IMR-90 (cell line): Measurements from ENCODE around the gene CPEB2.

ENCODE experiments used
- BHLHE40 ChIP-seq: fragments of 150-350 bp; IDR thresholded peaks from 2 replicates; pipeline ENCODE4 v1.6.1; 2016; ENCODE audit warnings: mild to moderate bottlenecking, low read depth, low read length
- CEBPB ChIP-seq: IDR thresholded peaks from 2 replicates; pipeline ENCODE4 v1.6.1; 2012; ENCODE audit warnings: low read depth, low read length, improper control_type of control experiment
- MXI1 ChIP-seq: IDR thresholded peaks from 2 replicates; pipeline ENCODE4 v1.6.1; 2012; ENCODE audit warnings: low read depth, mild to moderate bottlenecking, low read length, moderate library complexity, borderline replicate concordance
- POLR2A ChIP-seq: IDR thresholded peaks from 2 replicates; pipeline ENCODE4 v1.6.1; 2012; ENCODE audit warnings: mild to moderate bottlenecking, low read depth, low read length
- RAD21 ChIP-seq: IDR thresholded peaks from 2 replicates; pipeline ENCODE4 v1.6.1; 2012; ENCODE audit warnings: low read length, improper control_type of control experiment
- RCOR1 ChIP-seq: IDR thresholded peaks from 2 replicates; pipeline ENCODE4 v1.6.1; 2012; ENCODE audit warnings: mild to moderate bottlenecking, low read length, improper control_type of control experiment; ENCODE audit not compliant: insufficient replicate concordance
- SMC3 ChIP-seq: fragments of 150-350 bp; IDR thresholded peaks from 2 replicates; pipeline ENCODE4 v1.6.1; 2016; ENCODE audit warnings: low read depth, mild to moderate bottlenecking, antibody characterized with exemption, low read length, moderate library complexity
- TF ChIP-seq, protein P1 (sequence below): conservative IDR thresholded peaks from 2 replicates; pipeline ENCODE4 v1.5.1; 2012; ENCODE audit warnings: mild to moderate bottlenecking, low read depth, low read length, improper control_type of control experiment
- TF ChIP-seq, protein P2 (sequence below): fragments of 150-350 bp; IDR thresholded peaks from 2 replicates; pipeline ENCODE4 v1.6.1; 2017; ENCODE audit warnings: mild to moderate bottlenecking, antibody characterized with exemption, low read length, low read depth

DNA sequence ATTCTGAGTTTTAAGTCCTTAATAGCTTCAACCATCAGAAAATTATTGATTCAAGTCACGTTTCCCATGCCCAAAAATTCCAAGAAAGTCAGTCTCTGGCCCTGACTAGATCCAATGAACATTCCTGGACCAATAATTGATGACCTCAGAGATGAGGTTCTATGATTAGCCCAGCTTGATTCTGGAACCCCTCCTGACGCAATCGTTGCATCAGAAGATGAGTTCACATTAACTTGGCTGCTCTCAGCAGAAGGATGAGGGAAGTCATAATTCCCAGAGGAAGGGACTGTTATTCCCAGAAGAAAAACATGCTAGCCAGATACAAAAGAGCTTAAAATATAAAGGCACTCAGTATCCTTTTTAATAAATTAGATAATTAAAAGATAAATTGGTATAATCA lies 34.3 kb upstream of the CPEB2 start:
- TF ChIP-seq, protein P1, sequence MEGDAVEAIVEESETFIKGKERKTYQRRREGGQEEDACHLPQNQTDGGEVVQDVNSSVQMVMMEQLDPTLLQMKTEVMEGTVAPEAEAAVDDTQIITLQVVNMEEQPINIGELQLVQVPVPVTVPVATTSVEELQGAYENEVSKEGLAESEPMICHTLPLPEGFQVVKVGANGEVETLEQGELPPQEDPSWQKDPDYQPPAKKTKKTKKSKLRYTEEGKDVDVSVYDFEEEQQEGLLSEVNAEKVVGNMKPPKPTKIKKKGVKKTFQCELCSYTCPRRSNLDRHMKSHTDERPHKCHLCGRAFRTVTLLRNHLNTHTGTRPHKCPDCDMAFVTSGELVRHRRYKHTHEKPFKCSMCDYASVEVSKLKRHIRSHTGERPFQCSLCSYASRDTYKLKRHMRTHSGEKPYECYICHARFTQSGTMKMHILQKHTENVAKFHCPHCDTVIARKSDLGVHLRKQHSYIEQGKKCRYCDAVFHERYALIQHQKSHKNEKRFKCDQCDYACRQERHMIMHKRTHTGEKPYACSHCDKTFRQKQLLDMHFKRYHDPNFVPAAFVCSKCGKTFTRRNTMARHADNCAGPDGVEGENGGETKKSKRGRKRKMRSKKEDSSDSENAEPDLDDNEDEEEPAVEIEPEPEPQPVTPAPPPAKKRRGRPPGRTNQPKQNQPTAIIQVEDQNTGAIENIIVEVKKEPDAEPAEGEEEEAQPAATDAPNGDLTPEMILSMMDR, result no peak
- TF ChIP-seq POLR2A (no peak), RAD21 (no peak), RCOR1 (no peak), CEBPB (0 out of 2 replicates have a peak, but pooled peaks have one; percentile 16), SMC3 (no peak), MXI1 (no peak), BHLHE40 (no peak)
- TF ChIP-seq, protein P2, sequence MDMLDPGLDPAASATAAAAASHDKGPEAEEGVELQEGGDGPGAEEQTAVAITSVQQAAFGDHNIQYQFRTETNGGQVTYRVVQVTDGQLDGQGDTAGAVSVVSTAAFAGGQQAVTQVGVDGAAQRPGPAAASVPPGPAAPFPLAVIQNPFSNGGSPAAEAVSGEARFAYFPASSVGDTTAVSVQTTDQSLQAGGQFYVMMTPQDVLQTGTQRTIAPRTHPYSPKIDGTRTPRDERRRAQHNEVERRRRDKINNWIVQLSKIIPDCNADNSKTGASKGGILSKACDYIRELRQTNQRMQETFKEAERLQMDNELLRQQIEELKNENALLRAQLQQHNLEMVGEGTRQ, result no peak
